ENCODE data around the gene SLC9A9.
"Not testable (repeated sequence)": the region's sequence is repeated elsewhere in the genome, so short reads cannot be mapped to it uniquely, and the experiment has no call there.

The SLC9A9 gene

GRCh38 chr3:143698682-143699303 is 149.5 kb downstream of the SLC9A9 start:
- no peak for DNase-seq (ENCODE audit: low read depth)
- TF ChIP-seq CTCF (IDR thresholded peaks at IDR 0.05; ENCODE audit: low read depth, low read length) (no peak), POLR2A (IDR thresholded peaks at IDR 0.05; ENCODE audit: extremely low read depth, insufficient read length) (no peak), MYC (IDR thresholded peaks at IDR 0.05; ENCODE audit: low read depth, low read length) (no peak), MAX (IDR thresholded peaks at IDR 0.05; ENCODE audit: low read depth, low read length) (no peak)
- no peak overlapping the region for H3K4me3 ChIP-seq (ENCODE audit: low read depth, low read length)

- no peak overlapping the region for H3K4me3 ChIP-seq (ENCODE audit: low read depth, low read length)
- TF ChIP-seq MYC (IDR thresholded peaks at IDR 0.05; ENCODE audit: low read depth, low read length) (no peak), MAX (IDR thresholded peaks at IDR 0.05; ENCODE audit: low read depth, low read length) (no peak), POLR2A (IDR thresholded peaks at IDR 0.05; ENCODE audit: extremely low read depth, insufficient read length) (no peak), CTCF (IDR thresholded peaks at IDR 0.05; ENCODE audit: low read depth, low read length) (no peak)
- DNase-seq (ENCODE audit: low read depth): peak; percentile 3
Measured at GRCh38 chr3:143697975-143698374, 150.3 kb downstream of the SLC9A9 start.

GRCh38 chr3:143695333-143695732 is 152.9 kb downstream of the SLC9A9 start:
- H3K4me3 ChIP-seq (ENCODE audit: low read depth, low read length); DNase-seq (ENCODE audit: low read depth): not testable (repeated sequence)

- no peak overlapping the region for H3K4me3 ChIP-seq (ENCODE audit: low read depth, low read length)
- no peak for DNase-seq (ENCODE audit: low read depth)
- TF ChIP-seq MAX (IDR thresholded peaks at IDR 0.05; ENCODE audit: low read depth, low read length) (no peak), POLR2A (IDR thresholded peaks at IDR 0.05; ENCODE audit: extremely low read depth, insufficient read length) (no peak), MYC (IDR thresholded peaks at IDR 0.05; ENCODE audit: low read depth, low read length) (no peak), CTCF (IDR thresholded peaks at IDR 0.05; ENCODE audit: low read depth, low read length) (no peak)
Measured at GRCh38 chr3:143693506-143693905, 154.8 kb downstream of the SLC9A9 start.

GRCh38 chr3:143686638-143687197 is 161.6 kb downstream of the SLC9A9 start:
- no peak for TF ChIP-seq CTCF (IDR thresholded peaks at IDR 0.05; ENCODE audit: low read depth, low read length)
- TF ChIP-seq MYC (IDR thresholded peaks at IDR 0.05; ENCODE audit: low read depth, low read length): no peak
- TF ChIP-seq MAX (IDR thresholded peaks at IDR 0.05; ENCODE audit: low read depth, low read length): no peak
- no peak for DNase-seq (ENCODE audit: low read depth)
- H3K4me3 ChIP-seq (ENCODE audit: low read depth, low read length): no peak overlapping the region

GRCh38 chr3:143685491-143685890 is 162.8 kb downstream of the SLC9A9 start:
- DNase-seq (ENCODE audit: low read depth): no peak
- TF ChIP-seq MYC (IDR thresholded peaks at IDR 0.05; ENCODE audit: low read depth, low read length) (no peak), CTCF (IDR thresholded peaks at IDR 0.05; ENCODE audit: low read depth, low read length) (no peak), MAX (IDR thresholded peaks at IDR 0.05; ENCODE audit: low read depth, low read length) (no peak), POLR2A (IDR thresholded peaks at IDR 0.05; ENCODE audit: extremely low read depth, insufficient read length) (no peak)
- no peak overlapping the region for H3K4me3 ChIP-seq (ENCODE audit: low read depth, low read length)

All from NB4 (cell line).